ENCODE results near the gene ST8SIA5. TPM values are rescaled to one million over a fixed set of nuclear protein-coding genes. Genes with fewer than 3 reads are reported as not detected.

ST8SIA5 gene, protein sequence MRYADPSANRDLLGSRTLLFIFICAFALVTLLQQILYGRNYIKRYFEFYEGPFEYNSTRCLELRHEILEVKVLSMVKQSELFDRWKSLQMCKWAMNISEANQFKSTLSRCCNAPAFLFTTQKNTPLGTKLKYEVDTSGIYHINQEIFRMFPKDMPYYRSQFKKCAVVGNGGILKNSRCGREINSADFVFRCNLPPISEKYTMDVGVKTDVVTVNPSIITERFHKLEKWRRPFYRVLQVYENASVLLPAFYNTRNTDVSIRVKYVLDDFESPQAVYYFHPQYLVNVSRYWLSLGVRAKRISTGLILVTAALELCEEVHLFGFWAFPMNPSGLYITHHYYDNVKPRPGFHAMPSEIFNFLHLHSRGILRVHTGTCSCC
- 0.01 TPM in 1 of 5 replicates, not detected in the others for total RNA-seq (2022; extraction: Qiagen RNA extraction)

DNA sequence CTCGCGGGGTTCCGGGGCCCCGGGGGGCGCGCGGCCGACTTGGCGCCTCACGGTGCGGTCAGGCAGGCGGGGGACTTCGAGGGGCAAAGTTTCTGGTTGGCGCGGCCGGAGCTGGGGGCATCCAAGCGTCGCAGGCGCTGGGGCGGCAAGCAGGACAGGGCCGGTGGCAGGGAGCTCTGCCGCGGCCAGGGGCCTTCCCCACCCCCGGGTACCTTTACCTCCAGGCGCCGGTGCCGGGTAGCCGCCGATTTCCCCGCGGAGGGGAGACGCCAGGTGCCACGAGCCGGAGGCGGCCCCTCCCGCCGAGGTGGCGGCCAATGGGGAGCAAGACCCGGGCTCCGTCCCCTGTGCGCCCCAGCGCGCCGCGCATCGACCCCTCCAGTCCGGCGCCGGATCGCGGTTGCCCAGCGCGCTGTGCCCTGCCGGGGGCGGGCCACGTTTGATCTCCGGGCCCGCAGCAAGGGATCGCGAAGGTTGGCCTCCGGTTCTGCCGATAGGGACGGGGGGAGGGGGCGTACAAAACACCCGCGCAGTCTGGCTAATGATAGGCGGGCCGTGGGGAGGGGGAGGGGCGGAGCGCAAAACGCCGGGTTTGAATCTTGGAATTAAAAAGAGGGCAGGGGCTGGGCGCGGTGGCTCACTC, at the start of gene ST8SIA5:
TSS of gene ST8SIA5 (minus strand) at position 495 of the 643 bp plus-strand sequence. CDS start 545 bp downstream, outside the sequence.

DNA sequence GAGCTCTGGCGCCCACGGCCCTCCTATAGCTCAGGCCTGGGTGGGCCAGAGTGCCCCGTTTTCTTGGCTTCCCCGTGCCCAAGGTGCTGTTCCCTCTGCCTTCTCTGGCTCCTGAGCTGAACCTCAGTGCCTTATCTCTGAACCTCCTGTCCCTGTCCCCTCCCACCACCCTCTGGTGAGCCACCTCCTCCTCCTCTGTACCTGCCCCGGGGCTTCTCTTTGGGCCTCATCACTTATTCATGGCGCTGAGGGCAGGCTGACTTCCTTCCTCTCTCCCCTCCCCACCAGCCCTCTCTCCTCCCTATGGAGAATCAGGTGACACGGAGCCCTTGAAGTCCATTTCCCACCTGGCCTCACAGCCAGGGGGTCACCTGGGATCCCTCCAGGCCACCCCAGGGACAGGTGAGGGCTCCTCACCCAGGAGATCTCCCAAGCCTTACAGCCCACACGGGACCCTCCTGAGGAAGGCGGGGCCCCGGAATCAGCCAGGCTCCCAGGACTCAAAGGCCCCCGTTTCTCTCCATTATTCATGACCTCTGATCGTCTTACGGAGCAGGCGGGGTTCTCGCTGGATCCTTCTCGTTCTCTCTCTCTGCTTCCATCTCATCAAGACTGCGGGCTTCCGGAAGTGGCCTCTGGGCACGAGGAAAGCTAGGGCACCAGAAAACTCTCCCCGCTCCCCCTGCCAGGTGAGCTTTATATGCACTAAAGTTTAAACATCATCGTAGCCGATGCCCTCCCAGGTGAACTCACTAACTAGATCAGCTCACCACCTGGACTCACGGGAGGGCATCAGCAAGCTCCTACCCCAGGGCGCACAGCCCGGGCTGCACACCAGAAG, 99.5 kb downstream of the ST8SIA5 start, which contains the start of gene LOXHD1:
TSS of gene LOXHD1 (minus strand) at position 106 of the 841 bp plus-strand sequence. CDS start 187 bp downstream, outside the sequence.

Other genes starting within 250 kb of the ST8SIA5 start
- not detected in 5 replicates for gene LOXHD1, start 99.8 kb downstream of the ST8SIA5 start, total RNA-seq (2022; extraction: Qiagen RNA extraction)
- gene PIAS2, start 160.5 kb upstream of the ST8SIA5 start, total RNA-seq (2022; extraction: Qiagen RNA extraction), result 7.3 to 9.6 TPM (median 8.6 TPM) in 5 replicates
- gene KATNAL2, start 160.5 kb upstream of the ST8SIA5 start, total RNA-seq (2022; extraction: Qiagen RNA extraction), result 1.2 to 2.0 TPM (median 1.7 TPM) in 5 replicates